SH-SY5Y (cell line): ENCODE results near the gene ALG9.

Source experiments
- GATA2 ChIP-seq: IDR thresholded peaks from 2 replicates; pipeline ENCODE4 v1.6.1; 2011; ENCODE audit warnings: mild to moderate bottlenecking, low read depth, low read length
- GATA3 ChIP-seq: IDR thresholded peaks from 2 replicates; pipeline ENCODE4 v1.6.1; 2011; ENCODE audit warnings: low read depth, mild to moderate bottlenecking, low read length, moderate library complexity

ALG9 gene

GRCh38 chr11:111778047-111778558 is 93.3 kb downstream of the ALG9 start:
- no peak for TF ChIP-seq GATA3
- no peak for TF ChIP-seq GATA2

GRCh38 chr11:111777094-111778046 is 94.0 kb downstream of the ALG9 start:
- TF ChIP-seq GATA3 (no peak), GATA2 (no peak)

GRCh38 chr11:111776398-111777093 is 94.8 kb downstream of the ALG9 start:
- TF ChIP-seq GATA3 (no peak), GATA2 (no peak)

- TF ChIP-seq GATA2 (no peak), GATA3 (no peak)
Observed at GRCh38 chr11:111774955-111775710, 96.2 kb downstream of the ALG9 start.

- TF ChIP-seq GATA2: no peak
- TF ChIP-seq GATA3: no peak
Observed at GRCh38 chr11:111772535-111772934, 98.8 kb downstream of the ALG9 start.

GRCh38 chr11:111770581-111771134 is 100.7 kb downstream of the ALG9 start:
- TF ChIP-seq GATA2 (no peak), GATA3 (no peak)

- TF ChIP-seq GATA2 (no peak), GATA3 (no peak)
Observed at GRCh38 chr11:111766834-111767142, 104.6 kb downstream of the ALG9 start.

GRCh38 chr11:111765984-111766833 is 105.2 kb downstream of the ALG9 start, which contains the start of gene PPP2R1B:
TSS of gene PPP2R1B (minus strand) at chr11:111766389. CDS start at chr11:111766361, 28 bp downstream.
- TF ChIP-seq GATA3 (no peak), GATA2 (no peak)

GRCh38 chr11:111765320-111765983 is 105.9 kb downstream of the ALG9 start:
- TF ChIP-seq GATA3 (no peak), GATA2 (no peak)

GRCh38 chr11:111764621-111765020 is 106.8 kb downstream of the ALG9 start:
- TF ChIP-seq GATA2 (no peak), GATA3 (no peak)

- TF ChIP-seq GATA3 (no peak), GATA2 (no peak)
Observed at GRCh38 chr11:111762981-111763643, 108.3 kb downstream of the ALG9 start.

- TF ChIP-seq GATA2: no peak
- TF ChIP-seq GATA3: no peak
Observed at GRCh38 chr11:111762526-111762925, 108.9 kb downstream of the ALG9 start.
